HG02678 (cell line): ENCODE results near the gene SPTB.

Source experiments
- ATAC-seq: cut with Tn5 transposase; IDR thresholded peaks from one replicate; pipeline ENCODE4 v1.9.1; 2021; ENCODE audit warnings: mild to moderate bottlenecking, moderate library complexity; ENCODE audit not compliant: unreplicated experiment

Gene SPTB

GRCh38 chr14:64718762-64719161, 160.9 kb downstream of the SPTB start:
- no peak for ATAC-seq

GRCh38 chr14:64717870-64718269, 161.8 kb downstream of the SPTB start:
- ATAC-seq, result no peak

DNA sequence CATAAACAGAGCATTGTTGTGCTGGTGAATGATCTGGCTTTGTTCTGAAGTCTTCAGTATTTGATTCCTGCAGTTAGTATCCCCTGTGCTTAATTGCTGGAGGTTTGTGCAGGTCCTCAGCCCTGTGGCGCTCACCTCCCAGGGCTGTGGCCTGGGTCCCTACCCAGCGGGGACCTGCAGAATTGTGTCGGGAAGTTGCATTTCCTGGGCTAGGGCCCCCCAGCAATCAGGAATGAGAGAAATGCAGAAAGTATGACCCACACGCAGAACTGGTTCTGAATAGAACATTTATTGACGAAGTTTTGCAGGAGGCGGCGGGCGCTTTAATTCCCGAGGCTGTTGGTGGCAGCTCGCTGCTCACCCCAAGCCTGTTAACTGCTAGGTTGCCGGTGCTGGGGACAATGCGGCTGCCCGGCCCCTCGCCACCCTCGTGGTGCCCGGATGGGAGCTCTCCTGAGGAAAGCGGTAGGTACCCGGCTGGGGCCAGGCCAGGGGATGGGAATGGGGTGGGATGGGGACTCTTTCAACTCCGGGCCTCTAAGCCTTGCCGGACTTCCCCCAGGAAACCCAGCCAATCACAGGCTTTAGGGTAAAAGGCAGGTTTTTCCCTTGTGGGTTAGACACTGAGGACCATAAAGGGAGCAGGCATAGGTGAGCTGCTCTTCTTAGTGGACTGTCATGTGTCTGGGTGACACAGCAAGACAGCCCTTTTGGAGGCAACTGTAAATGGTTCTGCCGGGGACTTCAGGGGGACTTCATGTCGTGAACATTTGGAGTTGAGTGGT, 163.9 kb downstream of the SPTB start:
- ATAC-seq, result no peak

DNA sequence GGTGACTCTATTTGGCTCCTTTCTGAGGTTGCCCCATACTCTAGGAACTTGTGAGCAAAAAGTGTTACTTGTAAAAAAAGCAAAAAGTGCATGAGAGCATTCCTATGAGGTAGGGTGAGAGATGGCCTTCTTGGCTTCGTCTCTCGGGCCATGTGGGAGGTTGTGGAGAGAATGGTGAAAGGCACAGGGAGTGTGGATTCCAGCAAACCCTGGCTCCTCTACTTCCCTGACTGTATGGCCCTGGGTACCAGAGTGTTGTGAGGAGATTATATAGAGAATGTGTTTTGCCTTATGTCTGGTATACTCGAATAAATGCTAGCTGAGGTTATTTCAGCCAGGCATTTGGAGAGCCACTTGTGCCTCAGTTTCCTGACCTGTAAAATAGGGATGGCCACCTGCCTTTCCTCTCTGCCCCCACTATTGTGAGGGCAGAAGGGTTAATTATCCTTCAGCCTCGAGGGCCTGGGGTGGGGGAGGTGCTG, 164.5 kb downstream of the SPTB start:
- ATAC-seq, result no peak

GRCh38 chr14:64714432-64715025, 165.2 kb downstream of the SPTB start:
- ATAC-seq, result no peak

DNA sequence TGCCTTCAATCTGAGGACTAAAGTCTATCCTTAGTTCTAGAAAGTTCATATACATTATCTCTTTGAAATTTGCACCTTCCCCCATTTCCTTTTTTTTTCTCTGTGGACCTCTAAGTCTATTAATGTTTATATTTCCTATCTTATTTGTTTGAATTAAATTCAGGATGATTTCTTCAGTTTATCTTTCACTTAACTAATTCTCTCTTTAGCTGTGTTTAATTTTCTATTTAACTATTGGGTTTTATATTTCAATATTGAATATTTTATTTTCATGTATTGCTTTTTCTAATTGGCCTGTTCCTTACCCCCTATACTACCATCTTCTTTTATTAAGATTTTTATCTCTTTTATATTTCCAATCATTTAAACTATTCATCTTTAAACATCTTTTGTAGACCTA, 166.0 kb downstream of the SPTB start:
- no peak for ATAC-seq

DNA sequence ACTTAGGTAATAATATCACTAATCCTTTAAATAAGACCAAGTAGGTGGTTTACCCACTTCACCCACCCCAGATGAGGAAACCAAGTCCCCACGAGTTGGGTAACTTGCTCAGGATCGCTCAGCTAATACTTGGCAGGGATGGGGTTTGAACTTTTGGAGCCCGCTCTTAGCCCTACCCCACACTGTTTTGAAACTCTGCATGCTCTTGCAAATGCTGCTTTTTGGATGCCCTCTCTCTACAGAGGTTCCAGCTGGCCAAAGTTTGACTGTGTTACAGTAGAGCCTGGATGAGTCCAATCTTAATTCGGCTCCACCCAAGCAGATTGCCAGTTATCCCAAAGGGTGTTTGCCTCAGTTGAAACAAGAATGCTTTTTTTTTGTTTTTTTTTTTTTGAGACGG, 168.7 kb downstream of the SPTB start:
- no peak for ATAC-seq

GRCh38 chr14:64709126-64709525, 170.6 kb downstream of the SPTB start:
- ATAC-seq, result no peak

DNA sequence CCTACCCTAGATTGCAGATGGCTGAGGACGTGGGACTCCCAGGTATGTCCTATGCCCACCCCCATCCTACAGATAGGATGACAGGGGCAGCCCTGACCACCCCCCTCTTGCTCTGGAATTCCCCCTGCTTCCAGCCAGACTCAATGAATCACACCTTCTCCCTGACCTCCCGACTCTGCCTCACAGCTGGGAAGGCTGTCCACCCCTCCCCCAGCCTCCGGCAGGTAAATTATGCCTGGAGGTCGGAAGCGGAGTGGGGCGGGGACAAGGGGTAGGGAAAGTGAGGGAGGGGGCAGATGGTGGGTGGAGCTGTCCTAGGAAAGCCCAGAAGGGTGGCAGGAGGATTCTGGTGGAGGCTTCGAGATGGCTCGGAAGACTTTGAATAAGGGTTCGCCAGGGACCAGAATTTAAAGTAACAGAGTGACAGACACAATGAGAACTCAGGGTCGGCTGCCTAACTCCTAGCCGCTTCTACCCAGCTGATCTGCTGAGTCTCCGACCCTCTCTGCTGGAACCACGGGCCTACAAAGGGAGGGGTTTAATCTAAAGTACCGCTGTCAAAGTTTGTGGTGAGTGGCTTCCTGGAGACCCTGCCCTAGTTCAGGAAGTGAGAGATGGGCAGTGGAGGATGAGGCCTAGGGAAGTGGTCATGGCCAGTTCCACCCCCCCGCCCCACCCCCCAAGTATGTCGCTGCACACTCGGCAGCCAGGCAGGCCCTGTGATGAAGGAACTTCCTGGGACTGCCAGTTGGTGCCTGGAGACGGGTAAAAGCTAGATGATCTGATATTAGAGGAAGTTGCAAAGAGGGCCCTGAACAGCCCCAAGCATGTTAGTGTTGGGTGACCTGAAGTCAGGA, 171.3 kb downstream of the SPTB start:
- ATAC-seq, result no peak

GRCh38 chr14:64707661-64708060, 172.0 kb downstream of the SPTB start:
- ATAC-seq, result no peak

GRCh38 chr14:64706593-64707193, 173.0 kb downstream of the SPTB start:
- ATAC-seq, result no peak

DNA sequence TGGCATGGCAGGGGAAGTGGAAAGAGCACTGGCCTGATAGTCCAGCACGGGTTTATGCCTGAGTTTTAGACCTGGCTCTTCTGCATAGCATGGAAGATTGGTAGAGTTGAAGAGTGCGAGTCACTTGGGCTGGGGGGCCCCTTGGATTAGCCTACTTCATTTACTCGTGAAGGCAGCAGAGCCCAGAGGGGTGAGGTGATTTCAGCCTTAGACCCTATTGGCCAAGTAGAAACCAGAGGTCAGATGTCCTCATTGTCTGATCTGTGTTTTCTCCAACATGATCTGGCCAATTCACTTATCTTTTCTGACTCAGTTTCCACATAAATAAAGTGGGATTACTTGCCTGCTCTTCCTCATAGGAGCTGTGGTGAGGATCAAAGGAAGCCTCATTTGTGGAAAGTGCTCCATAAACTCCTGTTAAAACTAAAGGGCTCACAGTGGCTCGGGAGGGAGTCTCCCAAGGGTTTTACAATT, 173.6 kb downstream of the SPTB start:
- ATAC-seq, result no peak

GRCh38 chr14:64705381-64706118, 174.2 kb downstream of the SPTB start:
- no peak for ATAC-seq

DNA sequence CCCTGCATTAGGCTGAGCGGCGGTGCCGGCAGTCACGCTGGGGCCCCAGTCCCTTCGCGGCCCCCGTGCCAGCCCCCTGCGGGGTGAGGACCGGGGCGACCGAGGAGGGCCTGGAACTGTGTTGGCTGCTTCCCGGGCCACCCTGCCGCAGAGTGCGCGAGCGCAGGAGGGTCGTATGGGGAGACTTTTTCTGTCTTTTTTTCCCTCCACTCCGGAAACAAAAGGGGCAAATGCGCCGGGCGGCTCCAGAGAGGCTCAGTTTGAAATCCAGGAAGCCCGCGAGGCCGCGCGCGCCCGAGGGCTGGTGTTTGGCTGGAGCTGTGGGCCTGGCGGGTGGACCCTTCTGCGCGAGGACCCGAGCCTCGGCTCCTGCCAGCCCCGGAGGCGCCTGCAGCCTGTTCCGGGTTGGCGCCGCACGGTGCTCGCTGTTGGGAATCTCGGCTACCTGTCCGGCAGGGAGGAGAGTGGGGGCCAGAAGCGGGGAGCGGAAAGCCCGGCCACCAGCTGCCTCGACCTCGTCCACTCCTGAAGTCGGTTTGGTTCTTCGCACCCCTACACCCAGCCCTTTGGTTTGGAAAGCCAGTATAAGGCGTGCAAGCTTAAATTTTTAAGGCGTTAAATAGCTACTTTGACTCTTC, 174.8 kb downstream of the SPTB start:
- ATAC-seq, result no peak

DNA sequence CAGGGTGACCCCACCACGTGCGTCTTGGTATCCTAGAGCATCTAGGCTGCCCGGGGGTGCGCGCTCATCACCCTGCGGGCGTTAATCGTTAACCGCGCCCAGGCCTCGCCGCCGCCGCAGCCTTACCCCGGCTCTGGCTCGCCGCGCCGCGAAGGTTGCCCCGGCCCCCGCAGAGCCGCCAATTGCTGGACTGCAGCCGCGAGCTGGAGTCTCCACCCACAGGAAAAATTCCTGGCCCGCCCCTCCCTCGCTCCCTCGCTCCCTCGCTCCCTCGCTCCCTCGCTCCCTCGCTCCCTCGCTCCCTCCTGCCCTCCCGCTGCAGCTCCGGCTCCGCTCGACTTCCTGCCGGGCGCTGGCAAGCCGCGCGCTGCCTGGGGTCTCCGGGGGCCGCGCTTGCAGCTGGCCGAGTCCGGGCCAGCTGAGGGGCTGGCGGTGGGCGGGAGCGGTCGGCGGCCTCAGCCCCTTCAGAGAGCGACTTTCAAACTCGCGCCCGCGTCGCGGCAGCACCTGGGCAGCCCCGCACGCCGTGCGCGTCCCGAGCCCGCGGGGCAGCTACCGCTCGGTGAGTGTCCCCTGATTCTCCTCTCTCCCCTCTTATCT, 175.5 kb downstream of the SPTB start, which contains the start of gene PLEKHG3:
Gene PLEKHG3, plus strand, starts transcription at position 282 of the 600 bp plus-strand sequence. CDS start 23,208 bp downstream, outside the sequence.
- no peak for ATAC-seq

DNA sequence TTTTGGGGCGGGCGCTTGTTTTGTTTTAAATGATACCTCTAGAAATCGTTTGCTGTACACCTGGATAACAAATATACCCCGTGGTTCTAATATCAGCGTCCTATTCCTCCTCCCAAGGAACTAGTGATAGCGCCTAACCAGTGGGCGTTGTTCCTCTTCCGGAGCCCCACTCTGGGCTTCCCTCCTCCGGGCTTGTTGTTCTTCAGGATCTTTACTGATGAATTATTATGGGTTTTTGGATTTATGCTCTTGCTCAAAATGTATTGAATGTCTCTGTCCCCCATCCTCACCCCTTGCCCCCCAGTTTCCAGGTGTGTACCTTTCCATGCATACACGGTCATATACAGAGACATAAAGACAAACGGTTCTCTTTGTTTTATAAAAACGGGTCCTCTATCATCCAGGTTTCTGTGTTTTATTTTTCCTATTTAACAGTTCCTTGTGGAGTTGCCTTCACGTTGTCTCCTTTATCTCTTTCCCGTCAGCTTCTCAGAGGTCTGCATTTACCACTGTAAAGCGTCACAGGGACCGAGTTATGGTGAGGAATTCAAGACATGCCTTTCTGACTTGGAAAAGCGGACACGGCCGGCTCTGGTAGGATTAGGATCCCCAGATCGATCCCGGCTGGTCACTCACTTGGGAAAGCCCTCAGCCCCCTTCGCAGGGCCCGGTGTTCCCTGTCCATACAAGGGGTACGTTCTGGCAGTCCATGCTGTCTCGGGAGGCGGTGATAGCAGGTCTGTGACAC, 176.1 kb downstream of the SPTB start:
- ATAC-seq, result no peak

- ATAC-seq, result no peak
These were observed 177.0 kb downstream of the SPTB start for GRCh38 chr14:64702493-64703394.

DNA sequence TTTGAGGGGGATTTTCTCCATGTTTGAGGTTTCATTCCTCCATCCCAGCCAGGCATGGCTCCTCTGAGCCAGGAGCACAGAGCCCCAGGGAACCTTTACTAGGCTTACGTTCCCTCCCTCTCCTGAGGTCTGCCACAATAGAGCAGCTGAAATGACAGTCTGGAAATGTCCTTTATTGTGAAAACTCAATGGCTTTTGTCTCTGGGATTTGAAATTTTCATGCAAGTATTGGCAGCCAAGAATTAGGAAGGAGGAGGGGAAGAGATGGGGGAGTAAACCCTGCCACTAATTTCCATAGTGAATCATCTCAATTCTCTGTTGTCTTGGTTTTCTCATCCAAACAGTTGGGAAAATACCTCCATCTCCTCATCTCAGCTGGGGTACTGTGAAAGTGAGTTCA, 178.0 kb downstream of the SPTB start:
- ATAC-seq, result no peak
